HPDE6-E6E7 (cell line): ENCODE data around the gene UNC13C.

ENCODE experiments used
- DNase-seq: peaks from one replicate; pipeline ENCODE4 v3.0.0; 2011; ENCODE audit warnings: missing footprints; ENCODE audit errors: extremely low spot score

Gene UNC13C

GRCh38 chr15:54017959-54018358 is 39.7 kb downstream of the UNC13C start:
- DNase-seq: no peak

DNA sequence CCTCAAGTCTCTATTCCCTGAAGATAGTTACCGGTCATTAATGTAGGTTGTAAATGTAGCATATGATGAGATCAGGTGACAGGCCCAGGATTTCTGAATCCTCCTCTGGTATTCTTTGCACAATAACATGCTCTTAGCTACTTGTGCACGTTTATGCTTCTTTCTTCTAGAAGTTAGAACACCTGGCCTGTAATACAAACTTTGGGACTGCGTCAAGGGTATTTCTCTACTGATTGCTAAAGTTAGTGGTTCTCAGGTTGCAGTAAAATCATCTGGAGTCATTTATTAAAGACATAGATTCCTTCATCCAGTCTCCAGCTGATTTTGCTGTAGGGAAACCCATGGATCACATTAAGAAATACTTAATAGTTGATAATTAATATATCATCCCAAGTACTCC is 48.0 kb downstream of the UNC13C start:
- no peak for DNase-seq

DNA sequence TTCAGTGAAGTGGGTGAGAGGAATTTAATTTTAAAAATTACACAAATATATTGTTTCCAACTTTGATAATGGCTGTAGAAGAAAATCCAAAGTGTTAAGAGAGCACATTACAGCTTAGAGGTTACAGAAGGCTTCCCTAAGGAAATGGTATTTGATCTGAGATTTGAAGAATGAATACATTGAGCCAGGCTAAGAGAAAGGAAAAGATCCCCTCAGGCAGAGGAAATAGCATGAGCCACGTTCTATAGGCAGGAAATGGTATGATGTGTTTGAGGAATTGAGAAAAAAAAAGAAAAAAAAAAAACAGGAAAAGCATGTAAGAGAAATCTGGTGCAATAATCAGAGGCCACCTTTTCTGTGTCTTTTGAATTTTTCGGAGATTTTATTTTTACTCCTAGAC is 48.6 kb downstream of the UNC13C start:
- DNase-seq: no peak

- no peak for DNase-seq
These were observed 50.8 kb downstream of the UNC13C start for GRCh38 chr15:54029081-54029480.

DNA sequence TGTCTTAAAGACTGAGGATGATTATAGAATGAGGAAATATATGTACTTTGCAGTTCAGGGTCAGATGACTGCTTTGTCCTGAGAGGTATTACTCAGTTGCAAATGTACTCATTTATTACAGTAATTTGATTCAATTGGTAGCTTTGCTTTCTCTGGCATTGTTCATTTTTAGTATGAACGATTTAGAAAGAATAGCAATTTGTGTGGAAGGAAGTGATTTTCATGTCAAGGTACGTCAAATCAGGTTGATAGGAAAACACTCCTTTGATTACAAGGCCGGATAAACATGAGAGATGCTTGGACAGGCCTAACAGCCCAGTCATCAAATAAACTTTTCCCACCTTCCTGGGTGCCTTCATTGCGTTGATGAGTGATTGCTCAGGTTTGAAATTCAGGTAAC is 53.8 kb downstream of the UNC13C start:
- DNase-seq: no peak

GRCh38 chr15:54033356-54033860 is 55.2 kb downstream of the UNC13C start:
- DNase-seq: no peak

GRCh38 chr15:54033869-54034458 is 55.7 kb downstream of the UNC13C start:
- DNase-seq: no peak

DNA sequence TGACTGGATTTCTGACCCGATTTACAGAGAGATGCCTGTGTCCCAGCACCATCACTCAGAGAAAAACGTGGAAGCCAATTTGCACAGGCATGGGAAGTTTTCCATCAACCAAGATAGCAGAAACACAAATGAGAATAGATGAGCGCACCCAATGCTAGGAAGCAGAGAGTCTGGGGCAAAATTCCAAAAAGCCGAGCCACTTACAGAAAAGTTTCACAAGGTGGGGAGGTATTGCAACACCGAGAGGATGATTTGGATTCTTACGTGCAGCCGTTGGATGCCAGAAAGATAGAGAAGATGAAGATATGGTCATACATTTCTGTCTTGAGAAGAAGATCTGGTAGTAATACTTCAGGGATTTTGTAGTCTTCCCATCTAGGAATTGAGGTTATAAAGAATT is 57.4 kb downstream of the UNC13C start:
- no peak for DNase-seq

- no peak for DNase-seq
These were observed 67.2 kb downstream of the UNC13C start for GRCh38 chr15:54045397-54045796.

DNA sequence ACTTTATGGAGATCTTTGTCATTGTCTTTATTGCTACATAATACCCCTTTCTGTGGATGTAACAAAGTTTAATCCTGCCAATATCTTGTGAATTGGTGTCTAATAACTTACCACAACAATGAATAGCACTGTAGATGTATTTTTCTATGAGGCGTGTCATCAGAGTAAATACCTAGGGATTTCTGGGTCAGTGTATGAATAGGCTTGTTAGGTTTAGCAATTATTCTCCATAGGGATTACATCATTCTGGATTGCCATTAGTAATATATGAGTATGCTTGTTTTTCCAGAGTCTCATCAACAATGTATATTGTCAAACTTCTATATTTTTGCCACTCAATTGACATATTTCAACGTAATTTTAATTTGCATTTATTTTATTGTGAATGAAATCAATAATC is 67.9 kb downstream of the UNC13C start:
- DNase-seq: no peak

DNA sequence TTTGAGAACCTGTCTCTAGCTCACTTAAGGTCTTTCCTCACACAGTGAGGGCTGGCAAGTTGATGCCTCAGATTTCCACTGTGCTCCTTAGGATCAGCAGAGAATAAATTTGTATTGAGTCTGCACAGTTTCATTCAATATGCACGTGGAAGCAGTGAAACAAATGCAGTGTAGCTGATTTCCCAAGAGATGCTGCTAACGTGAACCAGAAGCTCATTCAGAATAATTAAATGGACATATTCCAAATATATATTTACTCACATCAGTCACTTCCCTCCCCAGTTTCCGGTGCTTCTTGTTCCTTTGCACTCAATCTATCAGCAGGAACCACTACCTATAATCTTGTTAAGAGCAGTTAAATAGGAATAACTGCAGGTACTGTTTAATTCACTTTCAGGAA is 86.1 kb downstream of the UNC13C start:
- DNase-seq: no peak

DNA sequence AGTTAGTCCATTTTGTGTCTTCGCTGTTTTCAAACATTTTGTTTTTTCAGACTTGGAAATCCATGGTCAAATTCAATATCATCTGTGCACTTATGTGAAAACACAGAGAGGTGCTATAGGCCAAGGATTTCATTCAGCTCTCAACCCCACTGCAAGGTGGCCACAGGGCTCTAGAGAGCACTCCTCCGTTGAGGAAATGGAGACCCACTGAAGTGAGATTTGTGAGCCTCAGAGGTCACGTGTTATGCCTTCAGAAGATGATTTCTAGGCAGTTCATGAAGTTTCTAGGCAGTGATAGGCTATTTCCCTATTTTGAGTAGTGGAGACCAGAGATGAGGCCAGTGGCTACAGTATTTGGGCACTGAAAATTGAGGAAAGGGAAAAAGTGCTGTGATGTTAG is 88.2 kb downstream of the UNC13C start:
- no peak for DNase-seq

DNA sequence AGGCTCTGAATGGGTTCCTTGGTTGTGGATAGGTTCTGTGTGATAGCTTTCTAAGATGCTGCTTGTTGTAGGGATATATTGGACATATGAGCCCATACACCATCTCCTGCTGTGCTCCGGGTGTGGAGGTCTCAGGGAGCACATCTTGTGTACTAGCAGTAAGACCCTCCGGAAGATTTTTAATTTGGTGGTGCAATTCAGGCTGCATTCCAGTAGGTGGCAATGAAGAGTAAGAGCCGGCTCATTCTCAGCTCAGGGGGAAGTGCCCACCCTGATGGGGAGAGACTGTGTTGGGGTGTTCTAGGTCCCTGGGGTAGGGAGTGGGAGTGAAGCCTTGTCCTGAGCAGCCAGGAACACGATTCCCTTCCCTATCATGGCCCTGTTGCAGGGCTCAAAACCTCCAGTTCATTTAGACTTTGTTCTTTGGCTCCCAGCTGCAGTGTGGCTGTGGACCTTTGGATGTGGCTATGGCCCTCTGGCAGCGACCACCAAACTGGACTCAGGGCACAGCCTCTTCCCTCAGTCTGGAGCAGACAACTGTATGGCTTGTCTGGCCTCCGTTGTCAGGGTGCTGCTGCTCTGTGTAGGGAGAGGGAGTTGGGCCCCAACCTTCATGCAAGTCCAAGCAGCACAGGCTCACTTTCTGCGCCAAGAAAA is 104.7 kb downstream of the UNC13C start:
- no peak for DNase-seq

- no peak for DNase-seq
These were observed 105.3 kb downstream of the UNC13C start for GRCh38 chr15:54083501-54083900.

DNA sequence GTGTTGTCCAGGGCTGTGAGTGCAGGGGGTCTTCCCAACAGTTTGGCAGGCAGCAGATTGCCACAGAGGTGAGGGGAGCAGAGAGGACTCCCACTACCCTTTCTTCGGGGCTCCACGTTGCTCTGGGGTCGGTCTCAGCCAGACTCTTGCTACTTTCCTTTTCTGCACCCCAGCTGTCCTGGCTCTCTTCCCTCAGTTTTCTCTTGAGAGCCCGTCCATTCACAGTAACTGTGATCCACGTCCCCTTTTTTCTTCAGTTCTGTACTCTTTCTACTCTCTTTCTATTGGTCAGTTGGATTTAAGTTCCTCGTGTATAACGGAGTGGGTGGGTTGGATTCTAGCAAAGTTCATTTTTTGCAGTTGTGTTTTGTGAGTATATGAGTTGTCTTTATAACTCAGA is 105.8 kb downstream of the UNC13C start:
- DNase-seq: no peak

DNA sequence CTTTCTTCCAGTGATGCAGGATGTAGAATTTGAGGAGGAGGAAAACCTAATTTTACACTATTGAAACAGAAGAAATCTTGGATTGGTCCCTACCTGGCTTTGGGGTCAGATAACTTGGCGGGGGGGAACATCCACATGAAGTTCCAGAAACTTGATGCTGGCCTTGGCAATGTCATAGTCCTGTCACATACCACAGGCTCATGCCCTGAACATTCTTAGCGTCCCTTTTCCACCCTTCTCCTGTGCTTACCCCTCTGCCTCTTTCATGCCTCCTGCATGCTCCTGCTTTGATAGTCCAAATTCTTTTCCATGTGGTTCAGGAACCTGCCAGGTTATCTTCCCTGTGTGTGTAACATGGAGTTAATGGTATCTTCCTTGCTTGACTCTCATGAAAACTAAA is 110.6 kb downstream of the UNC13C start:
- DNase-seq: no peak

- DNase-seq: no peak
These were observed 111.5 kb downstream of the UNC13C start for GRCh38 chr15:54089776-54090175.

DNA sequence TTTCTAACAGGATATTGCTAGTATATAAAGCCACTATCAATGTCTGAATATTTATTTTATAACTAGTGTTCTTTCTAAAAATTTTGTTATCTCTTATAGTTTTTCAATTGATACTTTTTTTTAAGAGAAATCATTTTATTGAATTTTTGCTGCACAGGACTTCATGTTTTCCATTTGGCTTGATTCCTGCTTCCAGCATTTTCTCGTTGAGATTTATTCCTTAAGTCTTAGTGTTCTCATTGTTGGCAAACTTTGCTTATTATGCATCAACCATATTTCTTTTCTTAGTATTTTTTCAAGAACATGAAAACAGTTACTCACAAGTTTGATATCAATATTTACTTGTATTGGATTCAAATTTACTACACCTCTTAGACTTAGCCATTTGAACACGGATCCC is 113.4 kb downstream of the UNC13C start:
- no peak for DNase-seq

GRCh38 chr15:54094661-54095060 is 116.4 kb downstream of the UNC13C start:
- no peak for DNase-seq

- no peak for DNase-seq
These were observed 118.8 kb downstream of the UNC13C start for GRCh38 chr15:54097019-54097418.

- no peak for DNase-seq
These were observed 120.8 kb downstream of the UNC13C start for GRCh38 chr15:54099010-54099409.

GRCh38 chr15:54101664-54102270 is 123.5 kb downstream of the UNC13C start:
- no peak for DNase-seq

DNA sequence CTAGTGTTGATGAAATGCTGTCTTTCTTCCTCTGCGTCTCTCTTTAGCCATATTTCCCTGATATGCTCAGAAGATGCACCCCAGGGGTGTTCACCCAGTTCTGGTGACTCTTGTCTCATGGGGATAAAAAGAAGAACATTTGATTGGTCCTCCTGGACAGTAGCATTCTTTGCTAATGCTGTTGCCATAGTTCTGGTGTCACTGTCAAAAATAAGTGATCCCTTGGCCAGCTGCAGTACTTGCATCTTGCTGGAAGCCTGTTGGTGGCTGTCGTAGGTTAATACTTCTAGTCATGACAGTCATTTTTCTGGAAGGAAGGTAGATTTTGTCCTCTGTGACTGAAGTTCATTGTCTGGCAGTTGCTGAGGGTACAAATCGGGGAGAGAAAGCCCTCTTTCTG is 124.5 kb downstream of the UNC13C start:
- no peak for DNase-seq
